Thymus (tissue), 11 donors: ENCODE measurements around the gene EPHA1. TPM values are rescaled to one million over a fixed set of nuclear protein-coding genes. Genes with fewer than 3 reads are reported as not detected.
"Not testable (repeated sequence)": the region's sequence is repeated elsewhere in the genome, so short reads cannot be mapped to it uniquely, and the experiment has no call there.

Source experiments
- DNase-seq, 9 donors: peaks; one replicate each; pipeline ENCODE4 v3.0.0-alpha.2; 2013; ENCODE audit warnings: low spot score in 9 of 9, low read depth in 6 of 9, missing footprints in 1 of 9
- H3K27ac ChIP-seq, 2 donors: one replicate each; pipeline ENCODE4 v1.5.1; 2013; ENCODE audit warnings: control low read depth in 1 of 2, low read depth in 1 of 2, low read length in 1 of 2, mild to moderate bottlenecking in 1 of 2, moderate library complexity in 1 of 2
- H3K27me3 ChIP-seq, 2 donors: one replicate each; pipeline ENCODE4 v1.5.1; 2013; ENCODE audit warnings: low read length in 1 of 2; ENCODE audit not compliant: control insufficient read depth in 2 of 2, insufficient read depth in 1 of 2
- H3K36me3 ChIP-seq, 2 donors: one replicate each; pipeline ENCODE4 v1.5.1; 2013; ENCODE audit warnings: low read length in 1 of 2, mild to moderate bottlenecking in 1 of 2, moderate library complexity in 1 of 2; ENCODE audit not compliant: control insufficient read depth in 2 of 2, insufficient read depth in 2 of 2
- H3K4me1 ChIP-seq, 2 donors: one replicate each; pipeline ENCODE4 v1.5.1; 2013; ENCODE audit warnings: low read length in 2 of 2; ENCODE audit not compliant: control insufficient read depth in 2 of 2, insufficient read depth in 2 of 2
- H3K4me3 ChIP-seq, 2 donors: one replicate each; pipeline ENCODE4 v1.5.1; 2013; ENCODE audit warnings: low read length in 2 of 2, control low read depth in 1 of 2, mild to moderate bottlenecking in 1 of 2
- H3K9me3 ChIP-seq, 2 donors: one replicate each; pipeline ENCODE4 v1.5.1; 2013; ENCODE audit warnings: low read length in 1 of 2, mild to moderate bottlenecking in 1 of 2; ENCODE audit not compliant: control insufficient read depth in 2 of 2, insufficient read depth in 1 of 2
- WGBS: extraction: QIAGEN DNeasy Blood & Tissue Kit; methylation state at CpG from one replicate; pipeline ENCODE4 v1.1.7; 2013; 5-methylcytosine and 5-hydroxymethylcytosine counted together
- polyA plus RNA-seq: library from polyadenylated mRNA; stranded (reverse); fragments of 200-250 nt; gene quantifications from one replicate; pipeline ENCODE4 v1.2.3, GENCODE V29; 2013
- total RNA-seq: library from RNA; stranded (reverse); fragments of 120-200 nt; gene quantifications from one replicate; pipeline ENCODE4 v1.2.4, GENCODE V29; 2013
- donor health status: healthy.

Gene EPHA1
- total and polyA plus RNA-seq, 2 donors, result 12.5 to 34.3 TPM

DNA sequence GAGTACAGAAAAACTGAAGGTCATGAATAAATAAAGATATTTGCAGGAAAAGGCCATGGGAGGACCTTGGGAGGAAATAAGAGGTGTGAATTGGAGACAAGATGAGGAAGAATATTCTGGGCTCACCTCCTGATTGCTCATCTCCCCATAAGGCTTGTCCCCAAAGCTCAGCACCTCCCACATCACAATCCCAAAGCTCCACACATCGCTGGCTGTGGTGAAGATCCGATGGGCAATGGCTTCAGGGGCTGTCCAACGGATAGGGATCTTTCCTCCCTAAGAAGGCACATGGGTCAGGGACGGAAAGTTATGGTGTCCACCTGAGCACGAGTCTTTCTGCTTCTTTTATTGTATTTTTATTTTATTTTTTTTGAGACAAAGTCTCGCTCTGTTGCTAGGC, 14.6 kb downstream of the EPHA1 start:
- Histone ChIP-seq H3K27me3 (no peaks in the 10 kb centered on the region), H3K36me3 (peaks cover 7 to 88% of the 10 kb centered on the region in 2 donors), H3K4me1 (peaks cover 0 to 2% of the 10 kb centered on the region in 2 donors), H3K4me3 (no peak overlapping the region), H3K9me3 (no peaks in the 10 kb centered on the region), H3K27ac (no peak overlapping the region)
- WGBS, result over 99% methylated on average over 6 of the region's 6 CpGs
- no peak for DNase-seq

DNA sequence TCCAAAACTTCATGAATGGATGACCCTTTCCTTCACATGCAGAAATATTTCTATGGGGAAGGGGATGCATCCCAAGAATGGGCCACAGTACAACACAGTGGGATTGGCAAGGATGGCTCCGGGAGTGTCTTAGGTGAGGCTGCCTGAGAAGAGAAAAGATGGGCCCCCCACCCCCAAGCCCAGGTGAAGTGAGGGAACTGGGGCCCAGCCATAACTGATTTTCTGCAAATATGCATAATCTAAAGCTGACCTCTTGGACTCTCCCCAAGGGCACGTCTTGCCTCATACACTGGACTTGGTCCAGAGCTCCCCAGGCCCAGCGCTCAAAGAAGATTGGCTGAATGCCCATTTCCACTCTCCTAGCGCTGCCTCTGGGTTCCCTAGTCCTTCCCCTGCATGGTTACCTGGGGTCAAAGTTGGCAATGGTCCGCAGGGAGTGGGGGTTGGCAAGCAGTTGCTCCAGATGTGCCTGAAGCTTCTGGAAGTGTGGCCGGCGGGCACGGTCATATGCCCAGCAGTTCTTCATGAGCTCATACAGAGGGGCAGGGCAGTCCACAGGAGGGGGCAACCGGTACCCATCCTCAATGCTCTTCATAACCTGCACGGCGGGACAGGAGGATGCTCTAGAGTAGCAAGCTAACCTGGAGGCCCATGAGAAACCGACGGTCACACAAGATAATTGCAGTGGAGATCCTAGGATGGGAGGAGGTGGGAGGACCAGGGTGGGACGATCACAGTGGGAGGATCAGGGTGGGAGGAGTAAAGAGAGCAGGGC, 15.2 kb downstream of the EPHA1 start:
- DNase-seq, result no peak
- H3K27ac ChIP-seq, result no peak overlapping the region

DNA sequence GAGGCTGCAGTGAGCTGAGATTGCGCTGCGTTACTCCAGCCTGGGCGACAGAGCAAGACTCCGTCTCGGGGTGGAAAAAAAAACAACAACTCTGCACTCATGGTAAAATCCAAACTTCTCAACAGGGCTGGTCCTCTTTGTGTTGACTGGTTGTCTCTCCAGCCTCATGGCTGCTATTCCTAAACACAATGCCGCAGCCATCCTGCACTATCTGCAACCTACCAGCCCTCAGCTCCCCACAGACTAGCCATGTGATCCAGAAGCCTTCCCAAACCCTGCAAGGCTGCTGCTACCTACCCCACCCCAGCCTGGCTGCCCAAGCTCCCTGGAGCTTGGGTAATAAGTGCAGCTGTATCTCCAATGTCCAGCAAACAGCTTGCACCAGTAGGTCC, 15.8 kb downstream of the EPHA1 start:
- H3K27ac ChIP-seq, result no peak overlapping the region
- 98% methylated on average over 6 of the region's 6 CpGs for WGBS
- peaks cover 0 to 2% of the 10 kb centered on the region in 2 donors for H3K4me1 ChIP-seq
- H3K9me3 ChIP-seq, result no peaks in the 10 kb centered on the region
- peaks cover 13 to 87% of the 10 kb centered on the region in 2 donors for H3K36me3 ChIP-seq
- H3K4me3 ChIP-seq, result no peak overlapping the region
- H3K27me3 ChIP-seq, result no peaks in the 10 kb centered on the region
- DNase-seq, result no peak

More for the DNA sequence above, 15.2 kb downstream of the EPHA1 start:
- WGBS, result 94% methylated on average over 14 of the region's 14 CpGs
- peaks cover 0 to 2% of the 10 kb centered on the region in 2 donors for H3K4me1 ChIP-seq
- no peak overlapping the region for H3K4me3 ChIP-seq
- H3K9me3 ChIP-seq, result no peaks in the 10 kb centered on the region
- H3K27me3 ChIP-seq, result no peaks in the 10 kb centered on the region
- H3K36me3 ChIP-seq, result peaks cover 11 to 88% of the 10 kb centered on the region in 2 donors

DNA sequence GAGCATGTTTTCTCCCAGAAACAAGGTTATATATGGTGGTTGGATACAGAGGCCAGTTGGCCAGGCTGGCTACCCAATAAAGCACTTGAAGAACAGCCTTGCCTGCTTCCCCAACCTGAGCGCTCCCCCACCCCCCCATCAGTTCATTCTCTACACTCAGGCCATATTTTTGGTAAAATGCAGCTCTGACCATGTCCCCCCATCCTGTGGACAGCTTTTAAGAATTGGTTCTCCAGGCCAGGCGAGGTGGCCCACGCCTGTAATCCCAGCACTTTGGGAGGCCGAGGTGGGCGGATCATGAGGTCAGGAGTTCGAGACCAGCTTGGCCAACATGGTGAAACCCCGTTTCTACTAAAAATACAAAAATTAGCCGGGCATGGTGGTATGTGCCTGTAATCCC, 16.2 kb downstream of the EPHA1 start:
- 97% methylated on average over 8 of the region's 8 CpGs for WGBS
- not testable (repeated sequence) for H3K4me3 ChIP-seq, H3K4me1 ChIP-seq, H3K27ac ChIP-seq, H3K9me3 ChIP-seq, DNase-seq, H3K27me3 ChIP-seq
- H3K36me3 ChIP-seq, result peaks cover 16 to 87% of the 10 kb centered on the region in 2 donors

DNA sequence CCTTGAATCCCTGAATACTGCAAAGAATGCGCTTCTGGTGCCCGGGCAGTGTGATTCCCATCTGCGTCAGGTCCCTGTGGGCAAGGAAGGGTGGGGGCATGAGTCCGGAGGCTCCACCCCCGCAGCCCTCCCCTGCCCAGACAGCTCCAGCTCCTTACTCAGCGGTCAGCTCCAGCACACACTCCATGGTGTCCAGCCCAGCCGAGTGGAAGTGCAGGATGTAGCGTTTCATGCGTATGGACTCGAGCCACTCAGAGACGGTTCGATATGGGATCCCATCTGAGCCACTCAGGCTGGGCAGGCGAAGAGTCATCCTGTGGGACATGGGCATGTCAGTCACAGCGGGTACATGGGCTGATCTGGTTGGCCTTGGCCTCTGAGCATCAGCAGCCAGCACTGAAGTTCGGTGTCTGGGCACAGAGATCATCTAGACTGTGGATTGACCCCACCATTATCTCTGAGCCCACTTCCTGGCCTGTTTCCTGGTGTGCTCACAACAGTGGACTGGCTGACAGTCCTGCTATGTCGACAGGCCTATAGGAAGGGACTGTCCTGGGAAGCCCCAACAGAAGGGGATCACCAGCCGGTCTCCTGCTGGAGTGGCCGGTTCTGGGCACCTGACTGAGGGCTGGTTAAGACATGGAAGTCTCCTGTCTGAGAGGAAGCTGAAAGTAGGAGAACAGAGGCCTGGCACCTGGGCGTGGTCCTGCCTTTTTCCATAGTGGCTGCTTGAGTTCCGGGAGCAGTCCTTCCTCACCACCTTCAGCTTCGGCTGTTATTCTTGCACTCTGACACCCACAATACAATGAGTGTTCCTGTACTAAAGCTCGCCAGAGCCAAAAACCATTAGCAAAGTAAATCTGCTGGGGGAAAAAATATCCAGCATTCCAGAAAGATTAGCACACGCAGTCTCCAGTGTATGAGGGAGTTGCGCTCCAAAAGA, 16.9 kb downstream of the EPHA1 start:
- 91% methylated on average over 24 of the region's 24 CpGs for WGBS
- Histone ChIP-seq H3K4me3 (no peak overlapping the region), H3K27me3 (no peaks in the 10 kb centered on the region), H3K27ac (peak overlapping the region in 1 of 2 donors; percentile 8), H3K9me3 (no peaks in the 10 kb centered on the region), H3K4me1 (peaks cover 0 to 9% of the 10 kb centered on the region in 2 donors), H3K36me3 (peaks cover 16 to 81% of the 10 kb centered on the region in 2 donors)
- DNase-seq, result no peak

DNA sequence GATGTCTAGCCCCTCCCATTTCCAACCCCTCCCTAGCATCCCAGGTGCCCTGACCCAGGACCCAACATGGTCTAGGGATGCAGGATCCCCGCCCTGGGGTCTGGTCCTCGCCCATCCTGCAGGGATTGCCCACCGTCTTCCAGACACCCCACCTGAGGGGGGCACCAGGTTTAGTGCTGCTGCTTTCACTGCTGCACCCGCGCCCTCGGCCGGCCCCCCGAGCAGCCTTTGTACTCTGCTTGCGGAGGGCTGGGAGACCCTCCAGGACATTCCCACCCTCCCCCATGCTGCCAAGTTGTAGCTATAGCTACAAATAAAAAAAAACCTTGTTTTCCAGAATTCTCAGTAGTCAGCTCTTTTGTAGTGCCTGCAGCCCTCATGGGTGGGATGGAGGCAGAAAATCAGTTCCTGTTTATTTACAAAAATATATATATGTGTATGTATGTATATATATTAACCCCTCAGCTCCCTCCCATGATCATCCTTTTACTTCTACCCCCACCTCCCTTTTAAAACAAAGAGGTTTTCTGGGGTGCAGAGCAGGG, 17.8 kb downstream of the EPHA1 start:
- H3K4me3 ChIP-seq, result no peak overlapping the region
- H3K9me3 ChIP-seq, result no peaks in the 10 kb centered on the region
- H3K27me3 ChIP-seq, result no peaks in the 10 kb centered on the region
- H3K36me3 ChIP-seq, result peaks cover 16 to 75% of the 10 kb centered on the region in 2 donors
- H3K4me1 ChIP-seq, result peaks cover 3 to 18% of the 10 kb centered on the region in 2 donors
- no peak overlapping the region for H3K27ac ChIP-seq
- WGBS, result 91% methylated on average over 9 of the region's 9 CpGs
- DNase-seq, result no peak

DNA sequence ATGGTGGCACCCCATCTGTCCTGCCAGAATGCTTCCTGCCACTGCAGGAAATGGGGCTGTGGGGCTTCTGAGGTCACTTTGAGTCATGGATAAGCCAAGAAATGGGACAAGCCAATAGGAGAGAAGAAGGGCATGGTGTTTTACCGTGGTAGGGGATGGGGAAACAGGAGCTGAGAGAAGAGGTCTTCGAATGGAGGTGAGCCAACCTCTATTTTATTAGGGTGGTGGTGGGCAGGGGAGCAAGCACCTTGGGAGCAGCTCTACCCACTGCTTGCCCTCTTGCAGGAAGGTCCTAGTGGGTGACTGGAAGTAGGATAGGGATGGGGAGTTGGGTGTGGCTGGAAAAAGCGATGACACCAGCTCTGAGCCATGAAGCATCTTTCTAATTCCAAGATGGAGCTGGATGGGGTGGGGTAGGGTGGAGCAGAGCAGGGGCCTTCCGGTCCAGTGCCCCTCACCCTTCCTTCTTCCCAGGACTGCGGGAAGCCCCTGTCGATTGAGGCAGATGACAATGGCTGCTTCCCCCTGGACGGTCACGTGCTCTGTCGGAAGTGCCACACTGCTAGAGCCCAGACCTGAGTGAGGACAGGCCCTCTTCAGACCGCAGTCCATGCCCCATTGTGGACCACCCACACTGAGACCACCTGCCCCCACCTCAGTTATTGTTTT, 18.4 kb downstream of the EPHA1 start:
- no peak overlapping the region for H3K27ac ChIP-seq
- DNase-seq, result no peak
- WGBS, result 95% methylated on average over 10 of the region's 10 CpGs
- H3K9me3 ChIP-seq, result no peaks in the 10 kb centered on the region
- H3K4me3 ChIP-seq, result no peak overlapping the region
- peaks cover 16 to 69% of the 10 kb centered on the region in 2 donors for H3K36me3 ChIP-seq
- H3K4me1 ChIP-seq, result peaks cover 7 to 24% of the 10 kb centered on the region in 2 donors
- H3K27me3 ChIP-seq, result no peaks in the 10 kb centered on the region

DNA sequence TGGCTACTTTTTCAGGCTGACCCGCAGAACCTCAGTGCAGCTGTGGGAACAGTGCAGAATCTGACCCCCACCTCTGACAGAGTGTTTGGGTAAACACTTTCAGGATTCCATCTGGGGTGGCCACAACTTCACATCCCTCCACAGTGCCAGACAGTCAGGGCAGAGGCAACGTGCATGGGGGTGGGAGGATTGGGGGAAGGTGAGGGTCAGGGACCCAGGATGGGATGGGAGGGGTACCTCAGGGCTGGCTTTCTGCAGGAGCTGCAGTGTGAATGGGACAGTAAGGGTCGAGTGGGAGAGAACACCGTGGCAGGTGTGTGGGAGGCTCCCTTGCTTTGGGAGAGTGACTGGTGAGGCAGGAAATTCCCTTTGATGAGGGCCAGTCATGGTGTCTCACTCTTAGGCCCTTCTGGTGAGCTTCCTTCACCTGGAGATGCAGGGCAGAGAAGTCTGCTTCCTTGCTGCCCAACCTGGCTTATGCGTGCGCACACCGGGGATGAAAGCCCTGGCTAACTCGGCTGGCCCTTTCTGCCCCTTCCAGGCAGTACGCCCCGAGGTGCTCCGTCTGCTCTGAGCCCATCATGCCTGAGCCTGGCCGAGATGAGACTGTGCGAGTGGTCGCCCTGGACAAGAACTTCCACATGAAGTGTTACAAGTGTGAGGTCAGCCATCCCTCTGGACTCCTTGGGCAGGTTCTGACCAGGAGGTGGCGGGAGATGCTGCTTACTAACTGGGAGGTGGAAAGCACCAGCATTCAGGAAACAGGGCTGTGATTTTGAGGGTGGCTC, 19.1 kb downstream of the EPHA1 start:
- Histone ChIP-seq H3K4me3 (no peak overlapping the region), H3K27ac (no peak overlapping the region), H3K36me3 (peaks cover 16 to 62% of the 10 kb centered on the region in 2 donors), H3K27me3 (no peaks in the 10 kb centered on the region), H3K9me3 (no peaks in the 10 kb centered on the region), H3K4me1 (peaks cover 7 to 30% of the 10 kb centered on the region in 2 donors)
- 96% methylated on average over 15 of the region's 15 CpGs for WGBS
- DNase-seq, result no peak
